ENCODE measurements around the gene NDST1.

Gene NDST1

GRCh38 chr5:150598821-150599273, 90.9 kb downstream of the NDST1 start:
- H3K4me3 ChIP-seq (ENCODE audit: low read depth, low read length): no peak overlapping the region
- no peak for TF ChIP-seq CTCF (conservative IDR thresholded peaks at IDR 0.05; ENCODE audit: low read depth, low read length)
- no peak for DNase-seq (ENCODE audit: low read depth)

GRCh38 chr5:150599281-150599680, 91.3 kb downstream of the NDST1 start:
- H3K4me3 ChIP-seq (ENCODE audit: low read depth, low read length): no peak overlapping the region
- TF ChIP-seq CTCF (conservative IDR thresholded peaks at IDR 0.05; ENCODE audit: low read depth, low read length): no peak
- DNase-seq (ENCODE audit: low read depth): no peak

DNA sequence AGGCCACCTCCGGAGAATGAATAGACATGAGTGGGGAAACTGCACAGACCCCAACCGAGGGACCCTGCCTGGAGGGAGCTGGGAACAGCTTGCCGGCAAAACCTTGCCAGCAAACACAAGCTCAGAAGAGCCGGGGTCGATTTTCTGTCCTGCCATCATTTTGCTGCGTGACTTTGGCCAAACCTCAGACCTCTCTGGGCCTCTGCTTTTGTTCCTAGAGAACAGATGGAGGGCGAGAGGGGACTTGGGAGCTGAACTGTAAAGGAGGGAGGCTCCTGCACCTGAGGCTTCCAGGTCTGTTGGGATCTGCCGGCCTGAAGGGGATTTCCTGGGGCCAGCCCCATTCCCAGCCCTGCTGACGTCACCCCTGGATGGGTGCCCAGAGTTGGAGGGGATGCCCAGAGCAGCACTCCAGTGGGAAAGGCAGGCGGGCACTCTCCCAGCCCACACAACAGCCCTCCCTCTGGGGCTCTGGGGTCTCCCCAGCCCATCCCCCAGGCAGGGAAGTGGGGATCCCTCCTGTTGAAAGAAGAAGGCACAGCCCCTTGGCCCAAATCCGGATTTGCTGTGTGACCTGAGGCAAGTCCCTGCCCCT, 92.1 kb downstream of the NDST1 start:
- DNase-seq (ENCODE audit: low read depth): peak; percentile 79
- no peak for TF ChIP-seq CTCF (conservative IDR thresholded peaks at IDR 0.05; ENCODE audit: low read depth, low read length)
- no peak overlapping the region for H3K4me3 ChIP-seq (ENCODE audit: low read depth, low read length)

DNA sequence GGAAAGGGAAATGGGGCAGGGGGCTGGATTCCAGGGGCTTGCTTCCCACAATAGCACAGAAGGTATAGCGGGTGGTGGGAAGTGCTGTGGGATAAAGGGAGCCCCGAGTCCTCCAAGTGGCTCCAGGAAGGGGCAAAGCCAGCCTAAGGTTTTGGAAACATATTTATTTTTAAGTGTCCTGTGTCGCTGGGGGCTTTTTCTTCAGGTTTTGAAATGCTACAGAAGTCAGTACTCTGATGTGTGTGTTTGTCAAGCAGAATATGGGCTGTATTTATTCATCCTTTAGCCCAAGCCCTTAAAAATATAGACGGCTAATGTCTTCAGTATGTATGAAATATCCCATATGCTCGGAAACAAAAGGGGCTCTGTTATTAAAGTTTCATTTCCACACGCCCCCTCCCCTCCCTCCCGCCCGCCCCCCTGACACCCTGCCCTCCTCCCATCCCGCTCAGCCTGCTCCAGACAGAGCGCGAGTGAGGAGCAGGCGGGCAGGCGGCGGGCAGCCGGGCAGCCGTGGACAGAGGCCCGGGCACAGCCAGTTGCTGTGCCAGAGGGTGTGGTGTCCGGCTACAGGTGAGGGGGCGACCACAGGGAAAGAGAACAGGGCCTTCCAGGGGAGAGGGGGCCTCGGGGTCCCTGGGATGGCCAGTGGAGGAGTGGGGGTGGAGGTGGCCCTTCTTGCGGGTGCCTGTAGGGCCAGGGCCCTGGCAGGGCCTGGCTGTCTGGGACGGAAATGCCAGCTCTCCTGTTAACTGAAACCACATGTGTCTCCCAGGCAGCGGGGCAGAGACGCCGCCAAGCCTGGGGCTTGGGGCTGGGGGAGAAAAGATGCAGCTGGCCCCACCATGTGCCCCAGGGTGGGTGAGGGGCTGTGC, 92.9 kb downstream of the NDST1 start:
- no peak for TF ChIP-seq CTCF (conservative IDR thresholded peaks at IDR 0.05; ENCODE audit: low read depth, low read length)
- H3K4me3 ChIP-seq (ENCODE audit: low read depth, low read length): no peak overlapping the region
- no peak for DNase-seq (ENCODE audit: low read depth)

DNA sequence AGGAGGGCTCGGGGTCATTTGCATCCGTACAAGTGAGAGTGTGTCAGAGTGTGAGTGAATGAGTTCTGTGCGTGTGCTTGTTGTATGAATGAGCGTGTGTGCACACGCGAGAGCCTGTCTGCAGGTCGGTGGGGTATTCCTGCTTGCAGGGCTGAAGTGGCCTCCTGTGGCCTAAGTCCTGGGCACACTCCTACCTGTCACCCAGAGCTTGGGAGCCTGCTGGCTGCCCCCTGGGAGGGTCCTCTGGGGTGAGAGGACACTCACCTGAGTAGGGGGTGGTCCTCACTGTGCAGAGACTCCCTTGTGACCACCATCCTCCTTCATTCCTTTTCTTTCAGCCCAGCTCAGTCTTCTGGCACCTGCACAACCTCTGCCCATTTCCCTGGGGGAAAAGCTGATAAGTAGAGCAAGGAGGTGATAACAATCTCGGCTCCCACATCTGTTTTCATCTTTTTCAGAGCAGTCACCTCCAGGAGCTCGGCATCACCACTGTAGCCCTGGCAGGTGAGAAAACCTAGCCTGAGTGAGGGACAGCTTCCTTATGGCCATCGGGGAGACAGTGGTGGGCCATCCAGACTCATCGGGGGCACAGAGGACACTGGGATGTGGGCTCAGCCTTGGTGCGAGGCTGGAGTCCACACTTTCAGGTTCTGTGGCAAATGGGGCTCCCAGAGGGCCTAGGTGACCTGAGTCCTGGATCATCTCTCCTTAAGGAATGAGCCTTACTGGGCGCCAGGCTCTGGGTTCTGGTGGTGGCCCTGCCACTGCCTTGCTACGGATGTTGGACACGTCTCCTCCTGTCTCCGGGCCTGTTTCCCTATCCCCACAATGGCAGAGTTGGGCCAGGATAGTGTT, 93.8 kb downstream of the NDST1 start:
- H3K4me3 ChIP-seq (ENCODE audit: low read depth, low read length): no peak overlapping the region
- TF ChIP-seq CTCF (conservative IDR thresholded peaks at IDR 0.05; ENCODE audit: low read depth, low read length): no peak
- DNase-seq (ENCODE audit: low read depth): no peak

DNA sequence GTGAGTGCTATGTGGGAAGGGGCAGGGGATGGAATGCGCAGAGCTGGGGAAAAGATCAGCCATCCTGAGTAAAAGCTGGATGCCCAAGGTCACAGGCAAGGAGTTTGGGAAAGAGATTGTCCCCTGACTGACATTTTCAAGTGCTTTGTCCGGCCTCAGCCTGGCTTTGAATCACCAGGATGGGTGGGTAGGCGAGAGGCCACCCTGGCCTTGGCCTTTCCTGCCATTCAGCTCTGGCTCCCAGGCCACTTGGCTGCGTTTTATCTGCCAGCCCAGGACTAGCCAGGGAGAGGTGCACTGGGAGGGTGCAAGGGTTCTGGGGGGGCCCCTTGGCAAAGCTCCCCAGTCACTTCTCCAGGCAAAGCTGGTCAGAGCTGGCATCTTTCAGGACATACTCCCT, 95.1 kb downstream of the NDST1 start:
- TF ChIP-seq CTCF (conservative IDR thresholded peaks at IDR 0.05; ENCODE audit: low read depth, low read length): no peak
- no peak for DNase-seq (ENCODE audit: low read depth)
- no peak overlapping the region for H3K4me3 ChIP-seq (ENCODE audit: low read depth, low read length)

All from choroid plexus epithelial cell (primary cell).